Sigmoid colon (tissue), 7 donors: ENCODE data around the gene TLL2. TPM values are rescaled to one million over a fixed set of nuclear protein-coding genes. Genes with fewer than 3 reads are reported as not detected.

Source experiments
- DNase-seq: peaks from one replicate; pipeline ENCODE4 v3.0.0-alpha.2; 2019
- H3K27ac ChIP-seq, 4 donors: fragments of 200-600 bp; sonication (generic); one replicate each; pipeline ENCODE4 v1.5.1; 2016 to 2019; ENCODE audit warnings: mild to moderate bottlenecking in 1 of 4
- H3K27me3 ChIP-seq, 3 donors: fragments of 200-600 bp; sonication (generic); one replicate each; pipeline ENCODE4 v1.5.1; 2019; ENCODE audit warnings: mild to moderate bottlenecking in 1 of 3
- H3K36me3 ChIP-seq, 4 donors: fragments of 200-600 bp; sonication (generic); one replicate each; pipeline ENCODE4 v1.5.1; 2016 to 2019
- H3K4me1 ChIP-seq, 4 donors: fragments of 200-600 bp; sonication (generic); one replicate each; pipeline ENCODE4 v1.5.1; 2017 to 2019
- H3K4me3 ChIP-seq, 4 donors: fragments of 200-600 bp; sonication (generic); one replicate each; pipeline ENCODE4 v1.5.1; 2017 to 2019; ENCODE audit warnings: mild to moderate bottlenecking in 2 of 4, moderate library complexity in 1 of 4
- H3K9me3 ChIP-seq, 4 donors: fragments of 200-600 bp in 3 of 4; sonication (generic) in 3 of 4; one replicate each; pipeline versions ENCODE4 v1.5.1 to v1.6.1; 2013 to 2019
- EP300 ChIP-seq, 4 donors: sonication (generic); formaldehyde crosslinking; IDR thresholded peaks; one replicate each; pipeline ENCODE4 v1.6.1; 2017; ENCODE audit warnings: antibody characterized with exemption in 4 of 4
- POLR2A ChIP-seq, 2 donors: fragments of 450-650 bp; IDR thresholded peaks; one replicate each; pipeline ENCODE4 v1.6.1; 2016; ENCODE audit warnings: antibody characterized with exemption in 2 of 2, mild to moderate bottlenecking in 2 of 2, moderate library complexity in 2 of 2
- POLR2AphosphoS5 ChIP-seq, 4 donors: sonication (generic); formaldehyde crosslinking; IDR thresholded peaks; one replicate each; pipeline ENCODE4 v1.6.1; 2017; ENCODE audit warnings: antibody characterized with exemption in 4 of 4
- WGBS, 2 donors: extraction: QIAGEN DNeasy Blood & Tissue Kit; methylation state at CpG; one replicate each; pipeline ENCODE4 v1.1.7; 2013; 5-methylcytosine and 5-hydroxymethylcytosine counted together
- intact Hi-C: fragments of 100-400 bp; cut with DNase I; formaldehyde crosslinking; loops from one replicate; pipeline ENCODE4 v1.15.1; 2023
- polyA plus RNA-seq, 3 donors: library from polyadenylated mRNA; stranded (reverse); fragments of 200-250 nt; gene quantifications; one replicate each; pipeline ENCODE4 v1.2.3, GENCODE V29; 2013
- total RNA-seq, 4 donors: library from RNA; depleted of rRNA; stranded (reverse); fragments of >200 nt; gene quantifications; one replicate each; pipeline ENCODE4 v1.1.0, GENCODE V29; 2016
- TF ChIP-seq, protein P1 (sequence below), 4 experiments: fragments of 450-650 bp in 3 of 4; fragments of 200-600 bp in 1 of 4; IDR thresholded peaks; one replicate each; pipeline ENCODE4 v1.5.1; 2016 to 2019; ENCODE audit warnings: antibody characterized with exemption in 4 of 4, mild to moderate bottlenecking in 3 of 4, moderate library complexity in 2 of 4
- donor health status: healthy with polysubstance abuse.
- donor health status: Bipolar disorder and iron deficiency.
- donor health status: healthy.

The TLL2 gene
- total and polyA plus RNA-seq, 7 donors: 0.14 to 2.2 (median 0.36) TPM; not detected in 2

DNA sequence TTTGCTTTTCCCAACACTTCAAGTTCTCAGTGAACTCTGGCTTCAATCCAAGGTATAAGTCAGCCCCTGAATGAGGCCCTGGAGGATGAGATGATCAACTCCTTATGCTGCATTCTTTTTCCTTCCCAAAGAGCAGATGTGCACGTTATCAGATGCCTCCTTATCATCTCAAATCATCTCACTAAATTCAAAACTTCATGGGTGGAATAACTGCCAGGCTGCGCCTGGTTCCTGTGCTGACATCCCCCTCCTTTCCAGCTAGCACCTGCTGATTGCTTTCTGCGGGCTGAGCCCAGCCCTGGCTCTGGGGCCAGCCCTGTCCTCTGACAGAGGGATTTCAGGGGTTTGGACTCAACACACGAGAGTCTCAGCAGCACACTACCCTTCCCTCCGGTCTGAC is 44.9 kb downstream of the TLL2 start:
- 48 to 53% methylated on average over 5 of the region's 5 CpGs for WGBS, 2 donors
- no peak overlapping the region for H3K4me3 ChIP-seq
- no peaks in the 10 kb centered on the region for H3K27me3 ChIP-seq
- DNase-seq: no peak
- intact Hi-C loops: no loop called here
- H3K36me3 ChIP-seq: no peaks in the 10 kb centered on the region
- H3K9me3 ChIP-seq: no peaks in the 10 kb centered on the region
- TF ChIP-seq EP300 (IDR thresholded peaks at IDR 0.05): no peak
- TF ChIP-seq, protein P1, sequence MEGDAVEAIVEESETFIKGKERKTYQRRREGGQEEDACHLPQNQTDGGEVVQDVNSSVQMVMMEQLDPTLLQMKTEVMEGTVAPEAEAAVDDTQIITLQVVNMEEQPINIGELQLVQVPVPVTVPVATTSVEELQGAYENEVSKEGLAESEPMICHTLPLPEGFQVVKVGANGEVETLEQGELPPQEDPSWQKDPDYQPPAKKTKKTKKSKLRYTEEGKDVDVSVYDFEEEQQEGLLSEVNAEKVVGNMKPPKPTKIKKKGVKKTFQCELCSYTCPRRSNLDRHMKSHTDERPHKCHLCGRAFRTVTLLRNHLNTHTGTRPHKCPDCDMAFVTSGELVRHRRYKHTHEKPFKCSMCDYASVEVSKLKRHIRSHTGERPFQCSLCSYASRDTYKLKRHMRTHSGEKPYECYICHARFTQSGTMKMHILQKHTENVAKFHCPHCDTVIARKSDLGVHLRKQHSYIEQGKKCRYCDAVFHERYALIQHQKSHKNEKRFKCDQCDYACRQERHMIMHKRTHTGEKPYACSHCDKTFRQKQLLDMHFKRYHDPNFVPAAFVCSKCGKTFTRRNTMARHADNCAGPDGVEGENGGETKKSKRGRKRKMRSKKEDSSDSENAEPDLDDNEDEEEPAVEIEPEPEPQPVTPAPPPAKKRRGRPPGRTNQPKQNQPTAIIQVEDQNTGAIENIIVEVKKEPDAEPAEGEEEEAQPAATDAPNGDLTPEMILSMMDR (IDR thresholded peaks at IDR 0.05): no peak
- no peak for TF ChIP-seq POLR2AphosphoS5 (IDR thresholded peaks at IDR 0.05)
- TF ChIP-seq POLR2A (IDR thresholded peaks at IDR 0.05): no peak
- H3K4me1 ChIP-seq: no peaks in the 10 kb centered on the region
- no peak overlapping the region for H3K27ac ChIP-seq

- TF ChIP-seq POLR2AphosphoS5 (IDR thresholded peaks at IDR 0.05): no peak
- H3K27ac ChIP-seq: no peak overlapping the region
These were observed 48.1 kb downstream of the TLL2 start for GRCh38 chr10:96465599-96465998.

GRCh38 chr10:96463562-96463961 is 50.2 kb downstream of the TLL2 start:
- Histone ChIP-seq H3K9me3 (peaks cover 0 to 5% (median 0%) of the 10 kb centered on the region in 4 donors), H3K27me3 (no peaks in the 10 kb centered on the region), H3K36me3 (no peaks in the 10 kb centered on the region), H3K27ac (no peak overlapping the region), H3K4me1 (no peaks in the 10 kb centered on the region), H3K4me3 (no peak overlapping the region)
- DNase-seq: no peak
- TF ChIP-seq EP300 (IDR thresholded peaks at IDR 0.05) (no peak), POLR2AphosphoS5 (IDR thresholded peaks at IDR 0.05) (no peak), POLR2A (IDR thresholded peaks at IDR 0.05) (no peak)
- TF ChIP-seq, protein P1 (IDR thresholded peaks at IDR 0.05): no peak
- 88 to 89% methylated on average over 3 of the region's 3 CpGs for WGBS, 2 donors
- intact Hi-C loops: no loop called here

More at GRCh38 chr10:96465599-96465998, 48.1 kb downstream of the TLL2 start:
- intact Hi-C loops: no loop called here
- no peaks in the 10 kb centered on the region for H3K4me1 ChIP-seq
- H3K27me3 ChIP-seq: no peaks in the 10 kb centered on the region
- 88 to 90% methylated on average over 6 of the region's 6 CpGs for WGBS, 2 donors
- DNase-seq: no peak
- H3K36me3 ChIP-seq: no peaks in the 10 kb centered on the region
- H3K9me3 ChIP-seq: peaks cover 0 to 2% (median 0%) of the 10 kb centered on the region in 4 donors
- no peak overlapping the region for H3K4me3 ChIP-seq

- intact Hi-C loops: no loop called here
- peaks cover 0 to 5% (median 0%) of the 10 kb centered on the region in 4 donors for H3K9me3 ChIP-seq
- H3K27ac ChIP-seq: no peak overlapping the region
- no peaks in the 10 kb centered on the region for H3K27me3 ChIP-seq
- no peak overlapping the region for H3K4me3 ChIP-seq
- TF ChIP-seq POLR2A (IDR thresholded peaks at IDR 0.05) (no peak), POLR2AphosphoS5 (IDR thresholded peaks at IDR 0.05) (no peak)
- WGBS, 2 donors: 80 to 83% methylated on average over 6 of the region's 6 CpGs
- no peaks in the 10 kb centered on the region for H3K4me1 ChIP-seq
- no peak for DNase-seq
- H3K36me3 ChIP-seq: no peaks in the 10 kb centered on the region
These were observed 51.0 kb downstream of the TLL2 start for GRCh38 chr10:96462606-96463151.

DNA sequence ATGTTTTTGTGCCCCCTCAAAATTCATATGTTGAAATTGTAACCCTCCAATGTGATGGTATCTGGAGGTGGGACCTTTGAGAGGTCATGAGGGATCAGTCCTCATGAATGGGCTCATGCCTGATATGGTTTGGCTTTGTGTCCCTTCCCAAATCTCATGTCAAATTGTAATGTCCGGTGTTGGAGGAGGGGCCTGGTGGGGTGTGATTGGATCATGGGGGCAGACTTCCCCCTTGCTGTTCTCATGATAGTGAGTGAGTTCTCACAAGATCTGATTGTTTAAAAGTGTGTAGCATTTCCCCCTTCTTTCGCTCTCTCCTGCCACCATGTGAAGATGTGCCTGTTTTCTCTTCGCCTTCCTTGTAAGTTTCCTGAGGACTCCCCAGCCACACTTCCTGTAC is 53.4 kb downstream of the TLL2 start:
- intact Hi-C loops: no loop called here
- Histone ChIP-seq H3K4me1 (no peaks in the 10 kb centered on the region), H3K27ac (no peak overlapping the region), H3K36me3 (no peaks in the 10 kb centered on the region), H3K27me3 (no peaks in the 10 kb centered on the region), H3K4me3 (no peak overlapping the region), H3K9me3 (peaks cover 0 to 5% (median 0%) of the 10 kb centered on the region in 4 donors)
- TF ChIP-seq POLR2AphosphoS5 (IDR thresholded peaks at IDR 0.05) (no peak), POLR2A (IDR thresholded peaks at IDR 0.05) (no peak), EP300 (IDR thresholded peaks at IDR 0.05) (no peak)
- TF ChIP-seq, protein P1 (IDR thresholded peaks at IDR 0.05): no peak
- no peak for DNase-seq
- WGBS, 2 donors: 98% methylated on average over 3 of the region's 3 CpGs

GRCh38 chr10:96457341-96457740 is 56.4 kb downstream of the TLL2 start:
- Histone ChIP-seq H3K27ac (no peak overlapping the region), H3K27me3 (no peaks in the 10 kb centered on the region), H3K4me1 (no peaks in the 10 kb centered on the region), H3K4me3 (no peak overlapping the region), H3K36me3 (no peaks in the 10 kb centered on the region), H3K9me3 (peaks cover 0 to 5% (median 0%) of the 10 kb centered on the region in 4 donors)
- DNase-seq: no peak
- no peak for TF ChIP-seq EP300 (IDR thresholded peaks at IDR 0.05)
- TF ChIP-seq POLR2AphosphoS5 (IDR thresholded peaks at IDR 0.05): no peak
- no peak for TF ChIP-seq POLR2A (IDR thresholded peaks at IDR 0.05)
- TF ChIP-seq, protein P1 (IDR thresholded peaks at IDR 0.05): no peak
- intact Hi-C loops: no loop called here
- 74 to 91% methylated on average over 5 of the region's 5 CpGs for WGBS, 2 donors
